Neural progenitor cell (in vitro differentiated cells): ENCODE measurements around the gene NAPSA. TPM values are rescaled to one million over a fixed set of nuclear protein-coding genes. Genes with fewer than 3 reads are reported as not detected.
A peak's percentile ranks its signal among the peaks of the same experiment; 100 is the strongest.
"Not testable (repeated sequence)": the region's sequence is repeated elsewhere in the genome, so short reads cannot be mapped to it uniquely, and the experiment has no call there.

Source experiments
- DNase-seq: peaks from one replicate; pipeline ENCODE4 v3.0.0-alpha.2; 2016; ENCODE audit warnings: low spot score
- H2AFZ ChIP-seq: fragments of 200-600 bp; sonication (generic); replicated peaks from 2 replicates; pipeline ENCODE4 v1.6.1; 2016; ENCODE audit warnings: antibody characterized with exemption
- H3F3A ChIP-seq: fragments of 200-600 bp; sonication (generic); 2 replicates; pipeline ENCODE4 v1.6.1; 2016; ENCODE audit warnings: antibody characterized with exemption, low read depth
- H3K27ac ChIP-seq: fragments of 200-600 bp; sonication (generic); 2 replicates; pipeline ENCODE4 v1.5.1; 2016; ENCODE audit warnings: mild to moderate bottlenecking
- H3K27me3 ChIP-seq: fragments of 200-600 bp; sonication (generic); 2 replicates; pipeline ENCODE4 v1.6.1; 2016; ENCODE audit warnings: mild to moderate bottlenecking, moderate library complexity
- H3K36me3 ChIP-seq: fragments of 200-600 bp; sonication (generic); 2 replicates; pipeline ENCODE4 v1.5.1; 2016
- H3K4me1 ChIP-seq: fragments of 200-600 bp; sonication (generic); 2 replicates; pipeline ENCODE4 v1.6.1; 2016; ENCODE audit warnings: mixed run types
- H3K4me2 ChIP-seq: fragments of 200-600 bp; sonication (generic); 2 replicates; pipeline ENCODE4 v1.6.1; 2016
- H3K4me3 ChIP-seq: fragments of 200-600 bp; sonication (generic); 2 replicates; pipeline ENCODE4 v1.5.1; 2016
- H3K79me2 ChIP-seq: fragments of 200-600 bp; sonication (generic); 2 replicates; pipeline ENCODE4 v1.6.1; 2016; ENCODE audit warnings: low read depth
- H3K9ac ChIP-seq: fragments of 200-600 bp; sonication (generic); 2 replicates; pipeline ENCODE4 v1.6.1; 2016
- H3K9me3 ChIP-seq: fragments of 200-600 bp; sonication (generic); 2 replicates; pipeline ENCODE4 v1.5.1; 2016; ENCODE audit warnings: low read depth
- H4K20me1 ChIP-seq: fragments of 200-600 bp; sonication (generic); 2 replicates; pipeline ENCODE4 v1.6.1; 2016; ENCODE audit warnings: low read depth
- H3K27ac Mint-ChIP-seq: 3 replicates; pipeline ENCODE4 v1.8.0; 2021; ENCODE audit warnings: mixed read lengths
- H3K27me3 Mint-ChIP-seq: 2 replicates; pipeline ENCODE4 v1.8.0; 2022; ENCODE audit warnings: low read depth, mild to moderate bottlenecking, inconsistent platforms, moderate library complexity, mixed read lengths; ENCODE audit not compliant: insufficient read depth
- H3K36me3 Mint-ChIP-seq: 3 replicates; pipeline ENCODE4 v1.8.0; 2021; ENCODE audit warnings: mixed read lengths
- H3K4me1 Mint-ChIP-seq: 3 replicates; pipeline ENCODE4 v1.8.0; 2021; ENCODE audit warnings: mixed read lengths
- H3K4me3 Mint-ChIP-seq: 3 replicates; pipeline ENCODE4 v1.8.0; 2021; ENCODE audit warnings: mild to moderate bottlenecking, moderate library complexity, mixed read lengths
- H3K9me3 Mint-ChIP-seq: 3 replicates; pipeline ENCODE4 v1.8.0; 2020; ENCODE audit warnings: mixed read lengths
- EZH2 ChIP-seq: fragments of 200-600 bp; sonication (generic); IDR thresholded peaks from 2 replicates; pipeline ENCODE4 v1.6.1; 2017; ENCODE audit warnings: antibody characterized with exemption, mild to moderate bottlenecking, moderate library complexity
- EZH2phosphoT487 ChIP-seq: fragments of 200-600 bp; sonication (generic); IDR thresholded peaks from 2 replicates; pipeline ENCODE4 v1.6.1; 2017; ENCODE audit warnings: antibody characterized with exemption
- total RNA-seq: library from RNA; depleted of rRNA; stranded (reverse); fragments of >200 nt; gene quantifications from 2 replicates; pipeline ENCODE4 v1.2.3, GENCODE V29; 2015; ENCODE audit warnings: low replicate concordance
- TF ChIP-seq, protein P1 (sequence below): fragments of 200-600 bp; sonication (generic); IDR thresholded peaks from 2 replicates; pipeline ENCODE4 v1.5.1; 2017; ENCODE audit warnings: antibody characterized with exemption, mild to moderate bottlenecking

NAPSA gene
- total RNA-seq, 1 donor from 2014 or later, result 0.11 TPM

DNA sequence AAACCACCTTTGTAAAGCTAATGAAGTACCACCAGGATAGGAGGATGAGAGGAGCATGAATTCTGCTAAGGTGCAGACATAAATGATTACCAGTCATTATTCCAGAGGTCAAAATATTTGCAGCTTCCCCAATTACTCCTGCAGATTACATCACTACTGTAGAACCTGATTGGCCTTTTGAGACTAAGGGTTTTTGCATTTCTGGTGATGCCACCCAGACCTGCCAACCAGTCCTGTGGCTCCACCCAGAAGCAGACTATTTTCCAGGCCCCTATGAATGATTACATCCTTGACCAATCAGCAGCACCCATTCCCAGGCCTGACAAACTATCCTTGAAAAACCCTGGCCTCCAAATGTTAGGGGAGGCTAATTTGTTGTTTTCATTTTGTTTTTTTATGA lies 25.1 kb downstream of the NAPSA start:
- TF ChIP-seq EZH2phosphoT487, result no peak
- TF ChIP-seq EZH2, result no peak
- TF ChIP-seq, protein P1, sequence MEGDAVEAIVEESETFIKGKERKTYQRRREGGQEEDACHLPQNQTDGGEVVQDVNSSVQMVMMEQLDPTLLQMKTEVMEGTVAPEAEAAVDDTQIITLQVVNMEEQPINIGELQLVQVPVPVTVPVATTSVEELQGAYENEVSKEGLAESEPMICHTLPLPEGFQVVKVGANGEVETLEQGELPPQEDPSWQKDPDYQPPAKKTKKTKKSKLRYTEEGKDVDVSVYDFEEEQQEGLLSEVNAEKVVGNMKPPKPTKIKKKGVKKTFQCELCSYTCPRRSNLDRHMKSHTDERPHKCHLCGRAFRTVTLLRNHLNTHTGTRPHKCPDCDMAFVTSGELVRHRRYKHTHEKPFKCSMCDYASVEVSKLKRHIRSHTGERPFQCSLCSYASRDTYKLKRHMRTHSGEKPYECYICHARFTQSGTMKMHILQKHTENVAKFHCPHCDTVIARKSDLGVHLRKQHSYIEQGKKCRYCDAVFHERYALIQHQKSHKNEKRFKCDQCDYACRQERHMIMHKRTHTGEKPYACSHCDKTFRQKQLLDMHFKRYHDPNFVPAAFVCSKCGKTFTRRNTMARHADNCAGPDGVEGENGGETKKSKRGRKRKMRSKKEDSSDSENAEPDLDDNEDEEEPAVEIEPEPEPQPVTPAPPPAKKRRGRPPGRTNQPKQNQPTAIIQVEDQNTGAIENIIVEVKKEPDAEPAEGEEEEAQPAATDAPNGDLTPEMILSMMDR, result no peak
- Histone ChIP-seq H3K27ac (no peak overlapping the region), H3K4me1 (no peaks in the 10 kb centered on the region), H2AFZ (no peak overlapping the region), H4K20me1 (no peaks in the 10 kb centered on the region), H3K4me3 (no peak overlapping the region), H3K27me3 (no peaks in the 10 kb centered on the region), H3F3A (no peaks in the 10 kb centered on the region), H3K36me3 (peaks cover 6% of the 10 kb centered on the region), H3K9me3 (no peaks in the 10 kb centered on the region), H3K79me2 (no peaks in the 10 kb centered on the region), H3K4me2 (no peak overlapping the region), H3K9ac (no peak overlapping the region)
- no peak for DNase-seq
- Mint-ChIP-seq H3K4me1 (peaks cover 6% of the 10 kb centered on the region), H3K27ac (no peak overlapping the region), H3K4me3 (no peak overlapping the region), H3K27me3 (peaks cover 8% of the 10 kb centered on the region), H3K9me3 (peaks cover 12% of the 10 kb centered on the region), H3K36me3 (peaks cover 35% of the 10 kb centered on the region)

DNA sequence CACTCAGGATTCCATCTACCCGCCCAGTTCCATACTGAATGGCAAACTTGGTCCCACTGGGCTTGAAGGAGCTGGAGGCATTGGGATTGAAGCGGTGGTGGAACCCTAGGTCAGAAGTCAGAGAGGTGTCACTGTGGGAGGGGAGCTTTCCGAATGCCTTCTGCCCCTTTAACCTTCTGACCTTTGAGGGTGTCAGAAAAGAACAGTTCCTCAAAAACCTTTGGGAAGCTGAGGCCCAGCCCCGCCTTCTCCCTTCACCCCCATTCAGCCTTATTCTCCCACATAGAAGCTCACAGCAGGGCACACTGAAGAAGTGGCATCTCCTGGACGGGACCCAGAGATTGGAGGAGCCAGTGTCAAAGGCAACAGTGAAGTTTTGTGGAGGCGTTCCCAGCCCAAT lies 28.4 kb downstream of the NAPSA start:
- Mint-ChIP-seq H3K4me1 (peaks cover 24% of the 10 kb centered on the region), H3K27me3 (peaks cover 17% of the 10 kb centered on the region), H3K36me3 (peaks cover 25% of the 10 kb centered on the region), H3K9me3 (peaks cover 16% of the 10 kb centered on the region)
- DNase-seq, H3K27me3 ChIP-seq, H4K20me1 ChIP-seq, H3K9ac ChIP-seq, H3K27ac Mint-ChIP-seq, H3K4me3 Mint-ChIP-seq, H3K79me2 ChIP-seq, H3K4me2 ChIP-seq, H3K4me3 ChIP-seq, H3K27ac ChIP-seq, H3K36me3 ChIP-seq, H2AFZ ChIP-seq, H3K9me3 ChIP-seq, H3K4me1 ChIP-seq: not testable (repeated sequence)
- peaks cover 17% of the 10 kb centered on the region for H3F3A ChIP-seq

DNA sequence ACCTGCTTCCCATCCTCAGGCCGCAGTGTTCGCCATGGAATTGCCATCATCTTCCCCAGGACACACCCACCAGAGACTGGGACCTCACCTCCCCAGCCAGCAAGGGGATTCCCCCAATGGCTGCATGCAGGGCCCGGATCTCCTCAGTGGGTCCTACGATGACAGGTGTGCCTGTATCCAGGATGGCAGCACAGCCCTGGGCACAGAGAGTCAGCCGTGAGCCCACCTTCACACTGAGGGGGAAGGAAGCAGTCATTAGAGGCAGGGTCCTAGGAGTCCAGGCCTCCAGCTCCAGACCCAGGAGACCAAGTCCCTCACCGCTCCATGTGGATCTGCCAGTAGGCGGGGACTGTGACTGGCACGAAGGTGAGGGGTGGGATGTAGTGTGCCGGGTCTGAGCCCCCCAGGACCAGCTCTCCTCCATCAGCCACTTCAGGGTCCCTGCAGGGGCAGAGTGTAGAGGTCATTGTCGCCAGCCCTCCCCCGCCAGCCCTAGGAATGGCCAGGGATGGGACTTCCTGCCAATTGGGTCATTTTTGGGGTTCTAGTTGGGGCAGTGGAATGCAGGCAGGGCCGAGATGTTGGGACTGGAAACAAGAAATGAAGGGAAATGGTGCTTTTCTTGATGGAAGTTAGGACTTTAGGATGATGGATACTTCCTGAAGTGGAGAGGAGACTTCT lies 30.6 kb downstream of the NAPSA start:
- Mint-ChIP-seq H3K27ac (no peak overlapping the region), H3K27me3 (peaks cover 18% of the 10 kb centered on the region), H3K4me1 (peaks cover 35% of the 10 kb centered on the region), H3K9me3 (peaks cover 16% of the 10 kb centered on the region), H3K4me3 (peak overlapping the region; percentile 69), H3K36me3 (peaks cover 17% of the 10 kb centered on the region)
- no peak overlapping the region for H2AFZ ChIP-seq
- H4K20me1 ChIP-seq, result peaks cover 11% of the 10 kb centered on the region
- H3K27ac ChIP-seq, result no peak overlapping the region
- no peak overlapping the region for H3K4me2 ChIP-seq
- no peaks in the 10 kb centered on the region for H3K9me3 ChIP-seq
- no peak for DNase-seq
- H3K36me3 ChIP-seq, result peaks cover 6% of the 10 kb centered on the region
- no peaks in the 10 kb centered on the region for H3K27me3 ChIP-seq
- H3F3A ChIP-seq, result peaks cover 25% of the 10 kb centered on the region
- H3K4me1 ChIP-seq, result peaks cover 10% of the 10 kb centered on the region
- no peak overlapping the region for H3K9ac ChIP-seq
- TF ChIP-seq EZH2 (no peak), EZH2phosphoT487 (no peak)
- TF ChIP-seq, protein P1, result no peak
- H3K4me3 ChIP-seq, result no peak overlapping the region
- H3K79me2 ChIP-seq, result peaks cover 16% of the 10 kb centered on the region
